RKO (cell line): ENCODE results near the gene ZNF578.
"Not testable (repeated sequence)": the region's sequence is repeated elsewhere in the genome, so short reads cannot be mapped to it uniquely, and the experiment has no call there.

ENCODE experiments used
- DNase-seq: peaks from one replicate; pipeline ENCODE4 v3.0.0-alpha.2; 2016; ENCODE audit warnings: low spot score

The ZNF578 gene

DNA sequence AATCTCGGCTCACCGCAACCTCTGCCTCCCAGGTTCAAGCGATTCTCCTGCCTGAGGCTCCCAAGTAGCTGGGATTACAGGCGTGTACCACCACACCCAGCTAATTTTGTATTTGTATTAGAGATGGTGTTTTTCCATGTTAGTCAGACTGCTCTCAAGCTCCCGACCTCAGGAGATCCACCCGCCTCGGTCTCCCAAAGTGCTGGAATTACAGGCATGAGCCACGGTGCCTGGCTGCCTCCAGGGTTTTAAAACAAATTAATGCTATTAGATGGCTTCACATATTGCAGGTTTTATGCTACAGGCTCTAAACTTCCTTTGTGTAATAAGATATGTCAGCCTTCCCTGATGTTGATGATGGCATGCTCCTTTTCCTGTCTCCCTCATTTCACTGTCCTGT, 108.3 kb downstream of the ZNF578 start:
- DNase-seq: not testable (repeated sequence)
